Right lobe of liver (tissue), 4 donors: ENCODE results near the gene NYNRIN.

ENCODE experiments used
- POLR2A ChIP-seq: fragments of 450-650 bp; IDR thresholded peaks from one replicate; pipeline ENCODE4 v1.6.1; 2017; ENCODE audit warnings: antibody characterized with exemption, mild to moderate bottlenecking
- TF ChIP-seq, protein P1 (sequence below), 4 donors: fragments of 200-600 bp in 3 of 4; fragments of 450-650 bp in 1 of 4; IDR thresholded peaks; one replicate each; pipeline versions ENCODE4 v1.5.1 to v1.8.0; 2016 to 2022; ENCODE audit warnings: antibody characterized with exemption in 4 of 4, mild to moderate bottlenecking in 2 of 4
- donor health status: DM: no; HTN: no; CAD: no.
- donor health status: DM: no; HTN: no; CAD: no.
- donor health status: DM: no; HTN: yes; CAD: no.

DNA sequence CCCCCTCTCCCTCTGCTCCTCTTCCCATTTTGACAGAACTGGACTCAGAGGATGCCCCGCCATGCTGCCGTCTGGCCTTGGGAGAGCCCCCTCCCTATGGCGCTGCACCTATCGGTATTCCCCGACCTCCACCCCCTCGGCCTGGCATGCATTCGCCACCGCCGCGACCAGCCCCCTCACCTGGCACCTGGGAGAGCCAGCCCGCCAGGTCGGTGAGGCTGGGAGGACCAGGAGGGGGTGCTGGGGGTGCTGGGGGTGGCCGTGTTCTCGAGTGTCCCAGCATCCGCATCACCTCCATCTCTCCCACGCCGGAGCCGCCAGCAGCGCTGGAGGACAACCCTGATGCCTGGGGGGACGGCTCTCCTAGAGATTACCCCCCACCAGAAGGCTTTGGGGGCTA, 29.3 kb upstream of the NYNRIN start:
- TF ChIP-seq, protein P1, sequence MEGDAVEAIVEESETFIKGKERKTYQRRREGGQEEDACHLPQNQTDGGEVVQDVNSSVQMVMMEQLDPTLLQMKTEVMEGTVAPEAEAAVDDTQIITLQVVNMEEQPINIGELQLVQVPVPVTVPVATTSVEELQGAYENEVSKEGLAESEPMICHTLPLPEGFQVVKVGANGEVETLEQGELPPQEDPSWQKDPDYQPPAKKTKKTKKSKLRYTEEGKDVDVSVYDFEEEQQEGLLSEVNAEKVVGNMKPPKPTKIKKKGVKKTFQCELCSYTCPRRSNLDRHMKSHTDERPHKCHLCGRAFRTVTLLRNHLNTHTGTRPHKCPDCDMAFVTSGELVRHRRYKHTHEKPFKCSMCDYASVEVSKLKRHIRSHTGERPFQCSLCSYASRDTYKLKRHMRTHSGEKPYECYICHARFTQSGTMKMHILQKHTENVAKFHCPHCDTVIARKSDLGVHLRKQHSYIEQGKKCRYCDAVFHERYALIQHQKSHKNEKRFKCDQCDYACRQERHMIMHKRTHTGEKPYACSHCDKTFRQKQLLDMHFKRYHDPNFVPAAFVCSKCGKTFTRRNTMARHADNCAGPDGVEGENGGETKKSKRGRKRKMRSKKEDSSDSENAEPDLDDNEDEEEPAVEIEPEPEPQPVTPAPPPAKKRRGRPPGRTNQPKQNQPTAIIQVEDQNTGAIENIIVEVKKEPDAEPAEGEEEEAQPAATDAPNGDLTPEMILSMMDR (IDR thresholded peaks at IDR 0.05) = no peak
- no peak for TF ChIP-seq POLR2A
